Stimulated activated CD8-positive, alpha-beta memory T cell treated with anti-CD3 and anti-CD28 coated beads, Interleukin-4, amount 100 ng/mL, for 24 hours (primary cell): Measurements from ENCODE around the gene RAD18.

Experiments
- DNase-seq: peaks from one replicate; pipeline ENCODE4 v3.0.0-alpha.2; 2020; ENCODE audit warnings: low read depth

Gene RAD18

DNA sequence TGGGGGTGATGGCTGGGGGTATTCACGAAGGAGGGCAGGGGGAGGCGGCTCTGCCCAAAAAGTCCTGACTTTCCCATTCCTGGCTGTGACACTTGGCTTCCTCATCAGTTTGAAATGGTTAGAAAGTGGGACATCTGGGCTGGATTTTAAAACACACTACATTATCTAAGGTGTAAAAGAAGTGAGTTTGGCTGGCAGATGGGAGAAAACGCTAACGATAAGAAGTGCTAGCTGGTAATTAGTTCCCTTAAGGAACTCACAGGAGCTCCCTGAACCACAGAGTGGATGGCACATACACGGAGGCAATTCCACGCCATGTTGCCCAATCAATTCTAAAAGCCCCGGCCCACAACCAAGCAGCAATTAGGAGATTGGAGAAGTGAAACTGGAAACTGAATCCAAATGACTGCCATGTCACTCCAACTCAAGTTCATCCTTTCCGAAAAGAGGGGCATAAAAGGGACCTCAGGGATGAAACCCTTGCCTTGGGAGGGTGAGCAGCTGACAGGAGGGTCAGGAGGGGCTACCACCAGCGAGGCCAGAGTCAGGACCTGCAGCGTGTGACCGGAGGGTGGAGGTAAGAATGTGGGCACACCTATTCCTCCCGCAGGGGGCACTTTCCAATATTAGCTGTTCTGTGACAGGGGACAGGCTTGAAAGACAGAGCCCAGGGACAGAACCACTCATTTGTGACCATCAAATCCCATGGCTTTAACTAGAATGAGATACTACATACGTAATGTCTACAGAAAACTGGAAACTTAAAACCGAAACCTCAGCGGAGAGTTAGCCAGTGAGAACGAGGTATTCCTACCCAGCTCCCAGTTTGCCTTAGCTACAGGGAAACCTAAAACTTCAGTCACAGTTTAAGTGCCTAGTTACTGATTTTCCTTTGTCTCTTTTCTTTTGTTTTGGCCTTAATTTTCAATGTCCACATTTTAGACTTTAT is 98.6 kb downstream of the RAD18 start:
- no peak for DNase-seq

DNA sequence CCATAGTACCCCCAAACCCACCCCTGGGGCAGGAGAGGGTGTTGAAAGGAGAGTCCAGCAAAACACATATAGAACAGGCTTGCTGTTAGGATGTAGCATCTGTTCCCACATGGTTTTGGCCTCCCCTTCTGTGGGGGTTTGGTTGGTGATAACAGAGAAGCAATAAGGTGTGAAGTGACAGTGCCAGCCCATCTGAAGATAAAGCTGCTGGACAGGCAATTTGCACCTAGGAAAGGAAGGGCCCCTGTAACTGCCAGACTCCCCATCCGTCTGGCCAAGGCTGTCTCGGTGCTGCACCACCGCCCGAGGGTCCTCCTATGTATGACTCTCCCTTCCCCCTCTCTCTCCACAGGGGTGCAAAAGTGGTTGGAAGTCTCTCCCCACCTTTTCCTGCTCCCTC is 99.4 kb downstream of the RAD18 start:
- no peak for DNase-seq

DNA sequence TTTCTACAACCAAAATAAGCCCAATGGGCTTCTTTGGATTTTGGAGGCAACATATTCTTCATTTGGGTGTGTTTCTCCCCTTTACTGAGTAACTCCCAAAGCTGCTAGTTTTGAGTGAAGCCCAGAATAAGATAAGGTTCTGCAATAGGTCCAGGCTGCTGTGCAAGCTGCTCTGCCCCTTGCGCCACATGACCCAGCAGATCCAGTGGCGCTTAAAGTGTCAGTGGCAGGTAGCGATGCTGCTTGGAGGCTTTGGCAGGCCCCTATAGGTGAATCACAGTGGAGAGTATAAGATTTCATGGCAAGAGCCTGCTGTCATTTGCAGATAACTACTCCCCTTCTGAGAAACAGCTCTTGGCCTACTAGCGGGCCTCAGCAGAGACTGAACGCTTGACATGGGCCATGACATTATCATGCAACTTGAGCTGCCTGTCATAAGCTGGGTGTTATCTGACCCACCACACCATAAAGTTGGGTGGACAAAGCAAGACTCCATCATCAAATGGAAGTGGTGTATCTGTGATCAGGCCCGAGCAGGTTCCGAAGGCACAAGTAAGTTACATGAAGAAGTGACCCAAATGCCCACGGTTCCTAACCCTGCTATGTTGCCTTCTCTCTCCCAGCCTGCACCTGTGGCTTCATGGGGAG is 105.4 kb downstream of the RAD18 start:
- no peak for DNase-seq

DNA sequence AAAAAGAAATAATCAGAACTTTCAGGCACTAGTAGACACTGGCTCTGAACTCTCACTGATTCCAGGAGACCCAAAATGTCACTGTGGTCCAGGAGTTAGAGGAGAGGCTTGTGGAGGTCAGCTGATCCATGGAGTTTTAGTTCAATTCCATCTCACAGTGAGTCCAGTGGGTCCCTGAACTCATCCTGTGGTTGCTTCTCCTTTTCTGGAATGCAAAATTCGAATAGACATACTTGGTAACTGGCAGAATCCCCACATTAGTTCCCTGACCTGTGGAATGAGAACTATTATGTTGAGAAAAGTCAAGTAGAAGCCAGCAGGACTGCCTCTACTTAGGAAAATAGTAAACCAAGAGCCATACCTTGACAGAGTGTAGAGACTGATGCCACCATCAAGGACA is 106.6 kb downstream of the RAD18 start:
- DNase-seq = no peak

DNA sequence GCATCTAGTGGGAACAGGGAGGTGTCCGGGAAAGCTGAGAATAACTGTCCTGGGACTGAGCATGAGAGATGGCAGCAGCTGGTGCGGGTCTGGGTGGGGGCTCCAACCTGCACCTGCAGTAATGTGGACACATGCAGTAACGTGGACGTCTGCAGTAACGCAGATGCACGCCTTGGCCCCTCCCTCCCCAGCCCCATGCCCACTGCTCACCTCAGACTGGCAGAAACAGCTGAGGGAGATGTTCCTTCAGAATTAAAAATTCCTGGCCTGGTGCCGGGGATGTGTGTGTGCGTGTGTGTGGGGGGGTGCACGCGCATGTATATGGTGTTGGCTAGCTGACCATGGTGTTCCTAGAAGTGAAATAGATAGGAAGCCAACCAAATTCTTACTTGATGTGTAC is 107.2 kb downstream of the RAD18 start:
- no peak for DNase-seq

DNA sequence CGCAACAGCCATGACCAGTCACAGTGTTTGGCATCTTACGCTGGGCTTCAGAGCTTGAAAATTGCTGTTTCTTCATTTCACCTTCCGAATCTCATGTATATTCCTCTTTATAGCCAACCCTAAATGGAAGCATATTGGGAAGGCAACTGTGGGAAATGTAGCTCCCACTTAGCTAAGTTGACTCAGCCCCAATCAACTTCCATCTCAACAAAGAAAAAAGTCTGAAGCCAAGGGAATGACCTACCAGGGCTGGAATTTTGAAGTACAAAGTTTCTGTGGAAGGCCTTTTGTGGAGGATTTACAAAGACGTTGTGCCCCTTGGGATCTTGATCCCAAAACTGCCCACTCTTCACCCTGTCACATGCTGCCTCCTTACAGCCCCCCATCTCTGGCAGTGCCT is 108.6 kb downstream of the RAD18 start:
- no peak for DNase-seq

DNA sequence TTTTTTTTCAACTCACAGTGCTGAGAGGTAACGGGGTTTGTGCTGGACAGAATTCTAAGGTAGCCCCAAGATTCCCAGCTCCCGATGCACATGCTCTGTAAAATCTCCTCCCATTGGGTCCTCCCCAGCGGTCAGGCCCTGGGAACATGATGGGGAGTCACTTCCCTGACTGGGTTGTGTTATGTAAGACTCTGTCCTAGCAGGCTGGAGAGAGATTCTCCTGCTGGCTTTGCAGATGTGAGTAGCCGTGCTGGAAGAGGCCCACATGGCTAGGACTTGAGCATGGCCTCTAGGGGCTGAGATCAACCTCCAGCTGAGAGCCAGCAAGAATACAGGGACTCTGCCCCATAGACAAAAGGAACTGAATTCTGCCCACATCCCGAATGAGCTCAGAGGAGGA is 110.2 kb downstream of the RAD18 start:
- no peak for DNase-seq

DNA sequence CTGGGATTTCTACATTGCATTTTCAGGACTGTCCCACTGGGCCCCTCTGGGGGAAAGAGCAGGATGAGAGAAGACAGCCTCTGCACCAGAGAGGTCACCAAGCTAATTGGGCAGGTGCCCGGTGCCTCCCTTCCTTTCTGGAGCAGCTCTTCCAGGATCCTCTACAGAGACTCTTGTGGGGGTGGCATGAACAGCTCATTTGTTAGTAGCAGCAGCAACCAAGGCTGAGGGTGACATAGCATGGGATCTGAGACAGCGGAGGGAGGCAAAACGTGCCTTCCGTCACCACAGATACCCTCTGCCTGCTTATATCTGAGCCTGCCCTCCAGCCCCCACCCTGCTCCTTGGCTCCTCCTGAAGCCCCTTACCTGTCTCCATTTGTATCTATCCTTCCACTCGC is 110.8 kb downstream of the RAD18 start:
- DNase-seq = no peak

DNA sequence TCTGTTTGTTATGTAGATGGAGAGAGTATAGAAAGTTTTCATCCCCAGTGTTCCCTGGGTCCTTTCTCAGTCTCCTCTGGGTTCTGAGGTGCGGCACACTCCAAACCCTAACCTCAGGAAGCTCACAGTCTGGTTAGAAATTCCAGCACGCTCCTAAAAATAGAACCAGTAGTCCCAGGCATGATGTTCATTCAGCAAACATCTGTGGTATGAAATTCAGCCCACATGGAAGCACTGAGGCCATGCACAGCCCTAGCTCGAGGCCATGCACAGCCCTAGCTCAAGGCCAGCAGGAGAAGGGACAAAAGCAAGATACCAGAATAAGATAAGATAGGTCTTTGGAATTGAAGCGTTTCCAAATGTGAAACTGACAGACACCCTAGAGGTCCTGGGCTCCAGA is 111.6 kb downstream of the RAD18 start:
- DNase-seq = no peak

DNA sequence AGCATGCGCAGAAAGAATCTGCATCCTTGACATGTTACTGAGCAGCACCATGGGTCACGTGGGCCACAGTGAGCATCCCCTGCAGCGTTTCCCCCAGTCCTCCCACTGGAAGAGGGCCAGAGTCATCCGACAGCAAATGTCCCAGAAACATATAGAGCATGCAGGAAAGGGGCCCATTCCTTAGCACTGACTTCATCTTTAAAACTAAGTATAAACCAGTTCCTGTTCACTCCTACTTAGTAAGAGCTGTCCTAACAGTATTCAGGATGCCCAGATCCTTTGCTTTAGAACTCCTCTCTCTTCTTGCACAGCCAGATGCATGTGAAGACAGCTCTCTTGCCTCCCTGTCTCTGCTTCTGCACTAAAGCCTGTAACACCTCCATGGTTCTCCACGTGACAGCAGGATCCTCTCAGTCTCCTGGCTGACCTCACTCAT is 114.6 kb downstream of the RAD18 start:
- no peak for DNase-seq

DNA sequence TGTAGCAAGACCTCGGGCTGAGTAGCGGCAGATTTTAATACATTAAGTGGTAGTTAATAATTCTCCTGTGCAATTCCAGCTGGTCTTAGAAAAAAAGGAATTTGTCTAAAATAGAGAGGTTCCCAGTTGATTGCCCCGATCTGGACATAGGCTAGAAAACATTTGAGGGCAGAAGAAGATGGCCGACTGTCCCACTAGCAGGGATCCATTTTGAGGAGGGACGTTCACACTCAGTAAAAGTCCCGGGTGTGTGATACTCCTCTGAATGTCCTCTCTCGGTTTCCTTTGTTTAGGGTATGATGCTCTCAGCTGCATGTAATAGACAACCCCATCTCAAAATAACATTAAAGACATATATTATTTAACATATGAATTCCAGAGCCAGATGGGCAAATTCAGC is 116.0 kb downstream of the RAD18 start:
- no peak for DNase-seq

DNA sequence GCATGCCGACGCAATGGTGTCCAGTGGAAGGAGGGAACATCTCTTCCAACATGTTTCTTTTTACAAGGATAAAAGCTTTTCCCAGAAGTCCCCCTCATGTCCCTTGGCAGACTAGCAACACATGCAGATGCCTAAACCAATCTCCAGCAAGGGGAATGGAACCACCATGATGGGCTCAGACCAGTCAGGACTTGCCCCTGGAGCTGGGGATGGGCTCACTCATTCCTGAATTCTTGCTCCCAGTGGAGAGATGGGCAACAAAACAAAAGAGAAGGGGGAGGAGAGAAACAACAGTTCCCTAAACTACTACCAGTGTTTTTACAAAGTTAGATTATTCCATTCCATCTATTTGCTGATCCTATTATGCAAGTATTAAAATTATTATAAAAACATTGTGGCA is 117.1 kb downstream of the RAD18 start:
- no peak for DNase-seq

DNA sequence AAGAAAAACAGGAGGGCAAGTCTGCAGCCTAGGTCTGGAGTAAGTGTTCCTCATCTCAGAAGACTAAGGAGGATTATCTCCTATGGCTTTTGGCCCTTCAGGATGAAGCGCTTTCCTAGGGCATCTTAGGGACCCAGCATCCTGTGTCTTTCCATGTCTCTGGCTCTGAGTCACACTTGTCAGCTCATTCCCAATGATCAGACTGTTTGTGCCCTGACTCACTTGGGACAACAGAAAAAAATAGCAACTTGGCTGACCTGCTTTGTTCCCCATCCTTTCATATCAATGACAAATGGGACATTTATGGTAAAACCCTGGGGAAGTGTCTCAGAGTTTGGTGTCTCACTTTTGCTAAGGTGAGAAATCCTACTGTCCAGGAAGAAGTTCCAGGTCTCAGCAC is 117.6 kb downstream of the RAD18 start:
- no peak for DNase-seq

DNA sequence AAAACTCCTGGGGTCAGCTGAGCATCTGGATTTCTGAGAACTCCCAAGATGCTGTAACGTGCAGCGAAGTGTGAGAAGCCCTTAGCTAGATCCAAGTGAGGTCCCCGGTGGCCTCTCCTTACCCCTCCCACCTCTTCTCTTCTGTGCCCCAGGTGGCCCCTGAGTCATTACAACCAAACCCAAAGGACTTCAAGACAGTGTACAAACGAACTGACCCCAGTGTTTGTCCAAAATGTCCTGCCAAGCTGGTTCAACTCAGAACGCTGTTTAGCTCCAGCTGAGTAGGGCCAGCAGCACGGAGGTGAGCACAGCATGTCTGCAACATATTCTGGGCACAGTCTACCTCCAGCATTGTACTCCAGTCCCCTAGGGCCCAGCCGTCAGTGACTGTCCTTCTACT is 119.9 kb downstream of the RAD18 start:
- no peak for DNase-seq

DNA sequence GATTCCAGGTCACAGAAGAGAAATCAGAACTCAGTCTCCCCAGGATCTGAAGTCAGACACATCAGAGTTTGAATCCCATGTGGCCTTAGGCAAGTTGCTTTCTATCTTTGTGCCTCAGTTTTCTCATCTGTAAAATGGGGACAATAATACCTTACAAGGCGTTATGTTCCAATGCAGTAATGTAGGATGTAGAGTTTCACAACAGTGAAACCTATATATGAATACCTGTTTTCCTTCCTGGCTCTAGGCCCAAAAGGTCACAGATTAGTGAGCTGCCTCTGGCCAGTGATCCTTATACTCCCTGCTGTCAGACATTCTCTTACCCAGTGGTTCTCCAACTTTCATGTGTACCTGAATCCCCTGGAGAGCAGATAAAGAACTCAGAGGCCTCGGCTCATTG is 121.0 kb downstream of the RAD18 start:
- no peak for DNase-seq

DNA sequence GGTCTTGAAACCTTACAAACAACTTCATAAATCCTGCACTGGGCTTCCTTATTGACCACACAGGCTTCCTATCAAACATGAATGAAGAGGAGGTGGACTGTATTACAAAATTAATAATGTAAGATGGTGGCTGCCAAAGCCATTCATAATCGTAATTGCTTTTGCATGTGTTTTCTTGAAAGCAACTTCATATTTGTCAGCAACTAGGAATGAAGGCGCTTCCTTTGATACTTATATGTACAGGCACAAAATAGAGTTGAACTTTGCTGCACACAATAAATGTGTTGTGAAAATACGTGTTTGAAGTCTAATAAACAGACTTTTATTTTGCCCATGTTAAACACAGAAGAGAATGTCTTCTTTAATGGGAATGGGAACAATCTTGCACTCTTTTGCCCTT is 121.8 kb downstream of the RAD18 start:
- no peak for DNase-seq

DNA sequence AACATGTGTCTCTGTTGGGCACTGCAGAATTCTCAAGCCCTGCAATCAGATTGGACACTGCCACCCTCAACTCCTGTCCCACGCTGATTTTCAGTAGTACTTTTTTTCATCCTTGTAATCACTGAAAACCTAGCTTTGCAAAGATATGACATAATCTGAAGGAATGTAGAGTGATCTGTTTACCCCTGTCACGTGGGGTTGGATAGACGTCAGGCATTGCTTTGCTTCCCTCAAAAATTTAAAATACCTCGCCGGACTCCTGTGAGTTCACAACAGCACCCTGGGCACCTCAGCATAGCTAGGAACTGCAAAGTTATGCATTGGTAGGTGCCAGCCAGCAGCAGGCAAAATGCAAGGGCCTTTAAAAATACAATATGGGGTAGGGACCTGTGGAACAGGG is 122.7 kb downstream of the RAD18 start:
- DNase-seq = no peak

DNA sequence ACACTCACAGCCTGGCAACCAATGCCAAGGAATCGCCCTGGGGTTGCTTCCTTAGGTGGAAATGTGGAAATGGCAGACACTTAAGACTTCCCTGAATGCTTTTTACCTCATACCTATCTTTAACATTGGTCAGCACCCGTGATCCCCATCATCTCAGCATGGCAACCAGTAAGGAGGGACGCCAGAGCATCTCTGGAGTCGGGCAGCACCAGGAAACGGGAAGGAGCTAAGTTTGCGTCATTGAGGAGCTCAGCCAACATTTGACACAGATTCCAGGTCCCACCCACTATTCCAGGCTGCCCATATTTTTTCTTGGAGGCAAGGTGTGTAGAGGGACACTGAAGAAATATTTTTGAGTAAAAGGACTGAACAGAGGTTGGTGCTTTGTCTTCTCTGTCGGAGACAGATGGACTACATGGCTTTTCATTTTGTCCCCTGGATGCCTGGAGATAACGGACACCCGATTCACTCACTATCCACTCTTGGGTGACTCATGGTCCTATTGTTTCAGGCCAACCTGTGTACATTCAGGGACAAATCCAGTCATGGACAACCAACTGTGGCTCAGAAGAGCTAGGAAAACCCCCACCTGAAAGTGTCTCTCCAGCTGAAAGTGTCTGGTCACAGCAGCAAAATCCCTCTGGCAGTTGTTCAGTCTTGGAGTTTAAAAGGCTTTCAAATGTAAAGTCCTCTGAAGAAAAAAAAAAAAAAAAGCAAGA is 123.5 kb downstream of the RAD18 start:
- no peak for DNase-seq

DNA sequence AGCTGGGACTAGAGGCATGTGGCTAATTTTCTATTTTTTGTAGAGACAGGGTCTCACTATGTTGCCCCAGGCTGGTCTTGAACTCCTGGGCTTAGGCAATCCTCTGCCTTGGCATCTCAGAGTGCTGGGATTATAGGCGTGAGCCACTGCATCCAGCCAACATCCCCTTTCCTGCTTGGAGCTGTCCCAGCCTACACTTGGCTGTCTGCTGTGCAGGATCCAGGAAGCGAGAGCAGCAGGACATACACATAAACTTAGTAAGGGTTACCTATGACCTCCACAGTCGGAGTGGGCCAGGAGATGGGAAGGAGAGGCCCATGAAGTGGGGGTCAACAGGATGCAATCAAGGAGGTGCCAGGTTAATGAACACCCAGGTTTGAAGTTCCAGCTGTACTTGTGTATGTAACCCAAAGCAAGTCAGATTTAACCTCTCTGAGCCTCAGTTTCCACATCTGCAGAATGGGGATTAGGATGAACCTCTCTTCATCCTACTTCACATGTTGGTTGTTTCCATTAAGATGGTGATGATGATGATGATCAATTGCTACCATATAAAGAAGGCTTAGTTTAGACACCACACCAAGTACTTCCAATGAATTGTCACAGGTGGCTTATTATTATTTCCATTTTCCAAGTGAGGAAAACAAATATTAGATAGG is 124.4 kb downstream of the RAD18 start:
- no peak for DNase-seq

DNA sequence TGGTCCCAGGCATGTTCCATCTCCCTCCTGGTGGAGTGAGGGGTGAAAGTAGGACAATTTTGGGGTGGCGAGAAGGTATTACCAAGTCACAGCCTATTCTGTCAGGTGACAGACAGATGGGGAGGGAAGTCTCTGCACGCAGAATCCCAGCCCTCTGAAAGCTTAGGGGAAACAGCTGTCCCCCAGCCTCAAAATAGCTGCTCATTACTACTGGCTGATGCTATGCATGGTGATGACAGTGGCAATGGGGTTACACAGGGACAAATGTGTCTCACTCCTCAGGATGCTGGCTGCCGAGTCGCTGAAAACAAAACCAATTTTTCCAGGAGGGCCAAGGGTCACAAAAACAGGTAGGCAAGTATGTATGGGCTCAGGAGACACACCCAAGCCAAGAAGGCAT is 125.0 kb downstream of the RAD18 start:
- DNase-seq = no peak

DNA sequence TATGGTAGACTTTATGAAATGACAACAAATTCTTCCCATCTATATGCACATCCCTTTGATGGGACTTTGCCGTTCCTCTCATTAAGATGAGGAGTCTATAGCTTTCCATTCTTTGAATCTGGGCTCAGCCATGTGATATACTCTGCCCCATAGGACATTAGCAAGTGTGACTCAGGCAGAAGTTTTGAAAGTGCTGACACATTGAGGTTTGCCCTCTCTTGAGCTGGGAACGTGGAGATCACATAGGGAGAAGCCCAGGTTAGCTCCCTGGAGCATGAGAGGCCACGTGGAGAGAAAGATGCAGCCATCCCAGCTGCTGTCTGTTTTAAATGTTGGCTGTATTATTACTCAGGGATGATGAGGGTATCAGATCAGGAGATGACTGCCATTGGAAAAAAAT is 126.1 kb downstream of the RAD18 start:
- DNase-seq = no peak

DNA sequence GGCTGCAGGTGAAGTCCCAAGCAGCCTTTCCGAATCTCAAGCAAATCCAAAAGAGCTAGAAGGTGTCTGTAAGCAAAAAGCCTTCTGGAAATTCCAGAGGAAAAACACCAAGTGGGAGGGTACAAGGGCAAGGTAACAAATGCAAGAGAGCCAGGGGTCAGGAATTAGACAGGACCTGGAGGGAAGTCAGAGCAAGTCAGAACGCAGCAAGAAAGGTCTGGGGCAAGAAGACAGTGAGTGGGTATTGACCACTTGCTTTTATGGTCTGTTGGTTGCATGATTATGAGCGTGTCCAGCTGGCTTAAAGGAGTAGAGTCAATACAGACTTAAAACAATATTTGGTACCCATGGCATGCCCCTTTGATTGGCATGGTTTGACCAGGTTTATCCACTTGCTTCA is 127.2 kb downstream of the RAD18 start:
- no peak for DNase-seq
